DND-41 (cell line): Measurements from ENCODE around the gene NLRP8.

Experiments
- ATAC-seq: fragments of 200-7000 bp; cut with Tn5 transposase; 3 replicates; pipeline ENCODE4 v1.9.1; 2021; ENCODE audit warnings: low read depth; ENCODE audit not compliant: insufficient read depth
- DNase-seq: peaks from one replicate; pipeline ENCODE4 v3.0.0-alpha.2; 2020
- H2AFZ ChIP-seq: 2 replicates; pipeline ENCODE4 v1.6.0; 2012; ENCODE audit warnings: low read depth, low read length
- H3K27ac ChIP-seq: 2 replicates; pipeline ENCODE4 v1.5.1; 2012; ENCODE audit warnings: low read length, inconsistent platforms
- H3K27me3 ChIP-seq: fragments of 200-600 bp; sonication (generic); 2 replicates; pipeline ENCODE4 v1.6.0; 2012; ENCODE audit warnings: low read length, mild to moderate bottlenecking, inconsistent platforms; ENCODE audit not compliant: insufficient read depth, poor library complexity
- H3K36me3 ChIP-seq: 2 replicates; pipeline ENCODE4 v1.5.1; 2012; ENCODE audit warnings: low read length, inconsistent platforms; ENCODE audit not compliant: insufficient read depth
- H3K4me1 ChIP-seq: 2 replicates; pipeline ENCODE4 v1.5.1; 2012; ENCODE audit warnings: mild to moderate bottlenecking, low read length; ENCODE audit not compliant: insufficient read depth
- H3K4me2 ChIP-seq: 2 replicates; pipeline ENCODE4 v1.6.0; 2012; ENCODE audit warnings: mild to moderate bottlenecking, moderate library complexity, low read length, inconsistent platforms; ENCODE audit not compliant: insufficient read depth
- H3K4me3 ChIP-seq, 2 experiments: fragments of 200-600 bp in 1 of 2; shearing (Covaris generic) in 1 of 2; 2 replicates each; pipeline ENCODE4 v1.5.1; 2012 to 2016; ENCODE audit warnings: inconsistent platforms in 2 of 2, low read length in 2 of 2, mild to moderate bottlenecking in 2 of 2, low read depth in 1 of 2, moderate library complexity in 1 of 2
- H3K79me2 ChIP-seq: 2 replicates; pipeline ENCODE4 v1.6.0; 2012; ENCODE audit warnings: low read length, inconsistent platforms; ENCODE audit not compliant: insufficient read depth
- H3K9ac ChIP-seq: 2 replicates; pipeline ENCODE4 v1.6.0; 2012; ENCODE audit warnings: low read depth, mild to moderate bottlenecking, inconsistent platforms, low read length, moderate library complexity
- H3K9me3 ChIP-seq: 2 replicates; pipeline ENCODE4 v1.5.1; 2012; ENCODE audit warnings: low read length, moderate library complexity, mild to moderate bottlenecking, inconsistent platforms; ENCODE audit not compliant: insufficient read depth, severe bottlenecking
- H4K20me1 ChIP-seq: 2 replicates; pipeline ENCODE4 v1.6.0; 2012; ENCODE audit warnings: low read length; ENCODE audit not compliant: insufficient read depth
- EZH2 ChIP-seq: IDR thresholded peaks from 3 replicates; pipeline ENCODE4 v1.6.1; 2012; ENCODE audit warnings: borderline replicate concordance, low read depth, mild to moderate bottlenecking, moderate library complexity, low read length, inconsistent platforms; ENCODE audit not compliant: severe bottlenecking
- TF ChIP-seq, protein P1 (sequence below): IDR thresholded peaks from 2 replicates; pipeline ENCODE4 v1.5.1; 2012; ENCODE audit warnings: borderline replicate concordance, low read length, moderate library complexity, mild to moderate bottlenecking; ENCODE audit not compliant: poor library complexity, severe bottlenecking; ENCODE audit errors: extremely low read depth

NLRP8 gene

GRCh38 chr19:55909801-55910200 is 37.8 kb upstream of the NLRP8 start:
- Histone ChIP-seq H4K20me1 (no peaks in the 10 kb centered on the region), H2AFZ (no peak overlapping the region), H3K4me2 (no peak overlapping the region), H3K4me3 (no peak overlapping the region), H3K27ac (no peak overlapping the region), H3K4me1 (no peaks in the 10 kb centered on the region), H3K27me3 (peaks cover 2% of the 10 kb centered on the region), H3K79me2 (no peaks in the 10 kb centered on the region), H3K9me3 (no peaks in the 10 kb centered on the region), H3K9ac (no peak overlapping the region), H3K36me3 (no peaks in the 10 kb centered on the region)
- TF ChIP-seq EZH2, result no peak
- TF ChIP-seq, protein P1, sequence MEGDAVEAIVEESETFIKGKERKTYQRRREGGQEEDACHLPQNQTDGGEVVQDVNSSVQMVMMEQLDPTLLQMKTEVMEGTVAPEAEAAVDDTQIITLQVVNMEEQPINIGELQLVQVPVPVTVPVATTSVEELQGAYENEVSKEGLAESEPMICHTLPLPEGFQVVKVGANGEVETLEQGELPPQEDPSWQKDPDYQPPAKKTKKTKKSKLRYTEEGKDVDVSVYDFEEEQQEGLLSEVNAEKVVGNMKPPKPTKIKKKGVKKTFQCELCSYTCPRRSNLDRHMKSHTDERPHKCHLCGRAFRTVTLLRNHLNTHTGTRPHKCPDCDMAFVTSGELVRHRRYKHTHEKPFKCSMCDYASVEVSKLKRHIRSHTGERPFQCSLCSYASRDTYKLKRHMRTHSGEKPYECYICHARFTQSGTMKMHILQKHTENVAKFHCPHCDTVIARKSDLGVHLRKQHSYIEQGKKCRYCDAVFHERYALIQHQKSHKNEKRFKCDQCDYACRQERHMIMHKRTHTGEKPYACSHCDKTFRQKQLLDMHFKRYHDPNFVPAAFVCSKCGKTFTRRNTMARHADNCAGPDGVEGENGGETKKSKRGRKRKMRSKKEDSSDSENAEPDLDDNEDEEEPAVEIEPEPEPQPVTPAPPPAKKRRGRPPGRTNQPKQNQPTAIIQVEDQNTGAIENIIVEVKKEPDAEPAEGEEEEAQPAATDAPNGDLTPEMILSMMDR, result no peak
- DNase-seq (no peak), ATAC-seq (no peak)

- Histone ChIP-seq H3K79me2 (no peaks in the 10 kb centered on the region), H3K4me3 (no peak overlapping the region), H3K36me3 (no peaks in the 10 kb centered on the region), H3K4me2 (no peak overlapping the region), H3K27me3 (peaks cover 2% of the 10 kb centered on the region), H3K9me3 (no peaks in the 10 kb centered on the region), H3K9ac (no peak overlapping the region), H2AFZ (no peak overlapping the region), H3K4me1 (no peaks in the 10 kb centered on the region), H3K27ac (no peak overlapping the region), H4K20me1 (no peaks in the 10 kb centered on the region)
- ATAC-seq, result no peak
- DNase-seq, result no peak
- TF ChIP-seq, protein P1, result no peak
- TF ChIP-seq EZH2, result no peak
Observed at GRCh38 chr19:55912916-55913315, 34.7 kb upstream of the NLRP8 start.

DNA sequence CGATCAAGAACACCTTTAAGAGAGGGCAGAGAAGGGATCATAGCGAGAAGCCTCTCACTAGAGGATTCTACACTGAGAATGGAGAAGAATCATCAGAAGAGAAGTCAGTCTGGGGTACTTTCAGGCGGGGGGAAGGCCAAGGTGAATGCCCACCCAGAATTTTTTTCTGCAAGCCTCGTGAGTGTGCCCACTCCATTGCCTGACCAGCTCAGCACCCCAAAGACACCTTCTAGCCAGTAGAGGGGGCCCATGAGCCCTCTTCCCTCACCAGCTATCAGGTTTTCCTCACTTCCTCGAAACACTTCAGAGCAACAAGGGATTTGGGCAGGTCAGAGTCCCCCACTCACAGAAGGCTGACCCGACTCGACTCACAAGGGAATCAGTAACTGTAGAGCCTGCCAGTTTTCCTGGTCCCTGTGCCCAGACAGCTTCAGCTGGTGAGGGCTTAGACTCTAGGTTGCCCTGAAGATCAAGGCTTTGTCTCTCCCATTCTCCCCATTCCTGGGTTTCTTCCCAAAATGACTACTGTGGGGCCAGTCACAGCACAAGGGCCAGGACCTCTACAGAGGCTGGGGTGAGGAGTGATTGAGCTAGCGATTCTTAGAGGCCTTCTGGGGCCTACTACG is 33.9 kb upstream of the NLRP8 start:
- Histone ChIP-seq H3K9me3 (no peaks in the 10 kb centered on the region), H3K27me3 (peaks cover 2% of the 10 kb centered on the region), H3K4me2 (no peak overlapping the region), H3K4me3 (no peak overlapping the region), H2AFZ (no peak overlapping the region), H4K20me1 (no peaks in the 10 kb centered on the region), H3K79me2 (no peaks in the 10 kb centered on the region), H3K4me1 (no peaks in the 10 kb centered on the region), H3K36me3 (no peaks in the 10 kb centered on the region), H3K9ac (no peak overlapping the region), H3K27ac (no peak overlapping the region)
- DNase-seq (peak; percentile 7), ATAC-seq (no peak)
- no peak for TF ChIP-seq EZH2
- TF ChIP-seq, protein P1, result peak; percentile 46
